Parathyroid adenoma (tissue), 2 donors: ENCODE results near the gene GRID2IP.
"Not testable (repeated sequence)": the region's sequence is repeated elsewhere in the genome, so short reads cannot be mapped to it uniquely, and the experiment has no call there.

Experiments
- H2AFZ ChIP-seq: fragments of 300-600 bp; sonication (generic); one replicate; pipeline ENCODE4 v1.7.0; 2017; ENCODE audit warnings: antibody characterized with exemption, mild to moderate bottlenecking
- H3K27ac ChIP-seq: fragments of 300-600 bp; sonication (generic); one replicate; pipeline ENCODE4 v1.7.0; 2017
- H3K27me3 ChIP-seq: fragments of 300-600 bp; sonication (generic); one replicate; pipeline ENCODE4 v1.7.0; 2017; ENCODE audit warnings: low read length; ENCODE audit not compliant: control insufficient read depth, insufficient read depth
- H3K36me3 ChIP-seq: fragments of 300-600 bp; sonication (generic); one replicate; pipeline ENCODE4 v1.7.0; 2017; ENCODE audit warnings: low read length; ENCODE audit not compliant: control insufficient read depth, insufficient read depth
- H3K4me1 ChIP-seq: fragments of 300-600 bp; sonication (generic); one replicate; pipeline ENCODE4 v1.7.0; 2017; ENCODE audit warnings: control low read depth
- H3K4me2 ChIP-seq: fragments of 300-600 bp; sonication (generic); one replicate; pipeline ENCODE4 v1.7.0; 2017; ENCODE audit warnings: low read length
- H3K4me3 ChIP-seq: fragments of 300-600 bp; sonication (generic); one replicate; pipeline ENCODE4 v1.7.0; 2017; ENCODE audit warnings: low read depth, low read length
- H3K79me2 ChIP-seq: fragments of 300-600 bp; sonication (generic); one replicate; pipeline ENCODE4 v1.7.0; 2017; ENCODE audit warnings: control low read depth
- H3K9ac ChIP-seq: fragments of 300-600 bp; sonication (generic); one replicate; pipeline ENCODE4 v1.7.0; 2017; ENCODE audit warnings: mild to moderate bottlenecking
- H3K9me3 ChIP-seq: fragments of 300-600 bp; sonication (generic); one replicate; pipeline ENCODE4 v1.7.0; 2017; ENCODE audit warnings: low read length; ENCODE audit not compliant: control insufficient read depth
- TF ChIP-seq, protein P1 (sequence below): fragments of 300-600 bp; sonication (generic); IDR thresholded peaks from one replicate; pipeline ENCODE4 v1.7.0; 2017; ENCODE audit warnings: antibody characterized with exemption, mild to moderate bottlenecking
- donor health status: primary hyperparathyroidism.

The GRID2IP gene

DNA sequence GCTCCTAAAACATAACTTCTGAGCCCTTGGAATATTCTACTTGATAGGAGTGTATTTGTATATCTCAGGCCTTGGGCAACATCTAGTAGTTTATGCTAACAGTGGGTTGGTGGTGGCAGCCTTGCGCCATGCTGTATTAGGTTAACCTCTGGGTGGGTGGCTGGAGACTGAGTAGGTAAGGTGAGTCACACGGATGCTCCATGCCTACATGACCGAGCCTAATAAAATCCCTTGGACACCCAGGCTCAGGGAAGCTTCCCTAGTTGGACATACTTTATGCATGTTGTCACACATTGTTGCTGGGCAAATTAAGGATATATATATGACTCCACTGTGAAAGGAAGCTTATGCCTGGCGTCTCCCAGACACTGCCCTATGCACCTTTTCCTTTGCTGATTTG, 97.5 kb downstream of the GRID2IP start:
- Histone ChIP-seq H3K79me2 (no peaks in the 10 kb centered on the region), H2AFZ (no peak overlapping the region), H3K27me3 (no peaks in the 10 kb centered on the region), H3K4me2 (no peak overlapping the region), H3K4me1 (no peaks in the 10 kb centered on the region), H3K9ac (no peak overlapping the region), H3K36me3 (no peaks in the 10 kb centered on the region), H3K27ac (no peak overlapping the region), H3K9me3 (no peaks in the 10 kb centered on the region), H3K4me3 (no peak overlapping the region)
- TF ChIP-seq, protein P1, sequence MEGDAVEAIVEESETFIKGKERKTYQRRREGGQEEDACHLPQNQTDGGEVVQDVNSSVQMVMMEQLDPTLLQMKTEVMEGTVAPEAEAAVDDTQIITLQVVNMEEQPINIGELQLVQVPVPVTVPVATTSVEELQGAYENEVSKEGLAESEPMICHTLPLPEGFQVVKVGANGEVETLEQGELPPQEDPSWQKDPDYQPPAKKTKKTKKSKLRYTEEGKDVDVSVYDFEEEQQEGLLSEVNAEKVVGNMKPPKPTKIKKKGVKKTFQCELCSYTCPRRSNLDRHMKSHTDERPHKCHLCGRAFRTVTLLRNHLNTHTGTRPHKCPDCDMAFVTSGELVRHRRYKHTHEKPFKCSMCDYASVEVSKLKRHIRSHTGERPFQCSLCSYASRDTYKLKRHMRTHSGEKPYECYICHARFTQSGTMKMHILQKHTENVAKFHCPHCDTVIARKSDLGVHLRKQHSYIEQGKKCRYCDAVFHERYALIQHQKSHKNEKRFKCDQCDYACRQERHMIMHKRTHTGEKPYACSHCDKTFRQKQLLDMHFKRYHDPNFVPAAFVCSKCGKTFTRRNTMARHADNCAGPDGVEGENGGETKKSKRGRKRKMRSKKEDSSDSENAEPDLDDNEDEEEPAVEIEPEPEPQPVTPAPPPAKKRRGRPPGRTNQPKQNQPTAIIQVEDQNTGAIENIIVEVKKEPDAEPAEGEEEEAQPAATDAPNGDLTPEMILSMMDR: no peak

DNA sequence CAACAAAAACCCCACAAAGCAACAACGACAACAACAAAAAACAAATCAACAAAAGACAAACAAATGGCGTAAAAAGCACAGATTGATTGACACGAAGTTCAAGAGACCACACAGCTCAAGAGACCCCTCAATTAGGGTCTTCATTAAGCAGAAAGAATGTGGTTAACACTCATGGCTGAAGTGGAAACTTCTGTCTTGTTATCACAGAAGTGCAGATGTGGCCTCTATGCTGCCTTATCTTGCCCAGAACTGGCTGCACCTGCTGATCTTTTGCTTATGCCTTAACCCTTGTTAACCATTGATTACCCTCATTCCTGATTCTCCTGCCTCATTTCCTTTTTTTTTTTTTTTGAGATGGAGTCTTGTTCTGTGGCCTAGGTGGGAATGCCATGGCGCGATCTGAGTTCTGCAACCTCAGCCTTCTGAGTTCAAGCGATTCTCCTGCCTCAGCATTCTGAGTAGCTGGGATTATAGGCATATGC, 100.0 kb downstream of the GRID2IP start:
- H3K9me3 ChIP-seq: no peaks in the 10 kb centered on the region
- no peak overlapping the region for H3K9ac ChIP-seq
- no peak overlapping the region for H3K27ac ChIP-seq
- H3K4me2 ChIP-seq: no peak overlapping the region
- no peaks in the 10 kb centered on the region for H3K79me2 ChIP-seq
- no peaks in the 10 kb centered on the region for H3K36me3 ChIP-seq
- no peaks in the 10 kb centered on the region for H3K4me1 ChIP-seq
- H3K4me3 ChIP-seq: no peak overlapping the region
- no peak overlapping the region for H2AFZ ChIP-seq
- H3K27me3 ChIP-seq: no peaks in the 10 kb centered on the region
- TF ChIP-seq, protein P1: no peak

DNA sequence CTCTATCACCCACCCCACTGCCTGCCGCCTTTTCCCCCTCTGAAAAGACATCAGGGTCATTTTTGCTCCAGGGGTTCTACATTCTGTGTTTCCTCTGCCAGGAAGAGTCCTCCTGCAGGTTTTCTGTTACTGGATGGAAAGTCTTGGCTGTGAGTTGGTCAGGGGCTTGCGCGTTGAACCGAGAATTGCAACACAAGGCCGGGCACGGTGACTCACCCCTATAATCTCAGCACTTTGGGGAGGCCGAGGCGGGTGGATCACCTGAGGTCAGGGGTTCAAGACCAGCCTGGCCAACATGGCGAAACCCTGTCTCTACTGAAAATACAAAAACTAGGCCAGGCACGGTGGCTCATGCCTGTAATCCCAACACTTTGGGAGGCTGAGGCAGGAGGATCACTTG, 100.7 kb downstream of the GRID2IP start:
- H3K4me3 ChIP-seq, H3K4me2 ChIP-seq, H3K27ac ChIP-seq, H3K9ac ChIP-seq, H3K36me3 ChIP-seq, H2AFZ ChIP-seq, H3K9me3 ChIP-seq, H3K4me1 ChIP-seq, H3K27me3 ChIP-seq, H3K79me2 ChIP-seq: not testable (repeated sequence)

DNA sequence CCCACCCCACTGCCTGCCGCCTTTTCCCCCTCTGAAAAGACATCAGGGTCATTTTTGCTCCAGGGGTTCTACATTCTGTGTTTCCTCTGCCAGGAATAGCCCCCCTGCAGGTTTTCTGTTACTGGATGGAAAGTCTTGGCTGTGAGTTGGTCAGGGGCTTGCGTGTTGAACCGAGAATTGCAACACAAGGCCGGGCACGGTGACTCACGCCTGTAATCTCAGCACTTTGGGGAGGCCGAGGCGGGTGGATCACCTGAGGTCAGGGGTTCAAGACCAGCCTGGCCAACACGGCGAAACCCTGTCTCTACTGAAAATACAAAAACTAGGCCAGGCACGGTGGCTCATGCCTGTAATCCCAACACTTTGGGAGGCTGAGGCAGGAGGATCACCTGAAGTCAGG, 101.4 kb downstream of the GRID2IP start:
- H3K79me2 ChIP-seq, H3K4me1 ChIP-seq, H2AFZ ChIP-seq, H3K27ac ChIP-seq, H3K4me2 ChIP-seq, H3K27me3 ChIP-seq, H3K4me3 ChIP-seq, H3K9ac ChIP-seq, H3K9me3 ChIP-seq, H3K36me3 ChIP-seq: not testable (repeated sequence)

DNA sequence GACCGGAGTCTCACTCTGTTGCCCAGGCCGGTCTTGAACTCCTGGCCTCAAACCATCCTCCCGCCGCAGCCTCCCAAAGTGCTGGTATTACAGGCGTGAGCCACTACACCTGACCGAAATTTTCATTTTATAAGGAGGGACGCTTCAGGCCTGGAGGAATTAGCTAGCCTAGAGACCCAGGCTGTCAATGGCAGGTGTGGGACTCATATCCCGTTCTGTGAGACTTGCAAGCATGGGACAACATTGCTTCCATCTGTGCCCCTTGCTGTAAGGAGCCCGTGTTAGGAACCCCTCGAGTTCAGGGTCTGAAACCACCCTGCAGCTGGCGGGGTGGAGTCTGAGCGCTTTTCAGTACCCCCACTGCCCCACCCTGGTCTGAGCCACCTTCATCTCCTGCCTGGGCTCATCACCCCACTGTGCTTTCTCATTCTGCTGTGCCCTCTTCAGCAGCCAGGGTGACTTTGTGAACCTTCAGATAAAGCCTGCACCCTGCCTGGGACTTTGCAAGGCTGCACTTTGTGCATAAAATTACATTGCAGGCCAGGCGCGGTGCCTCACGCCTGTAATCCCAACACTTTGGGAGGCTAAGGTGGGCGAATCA, 102.2 kb downstream of the GRID2IP start:
- Histone ChIP-seq H3K79me2 (peaks cover 5% of the 10 kb centered on the region), H3K27me3 (no peaks in the 10 kb centered on the region), H3K9ac (no peak overlapping the region), H2AFZ (no peak overlapping the region), H3K27ac (no peak overlapping the region), H3K36me3 (no peaks in the 10 kb centered on the region), H3K4me2 (no peak overlapping the region), H3K9me3 (no peaks in the 10 kb centered on the region), H3K4me1 (no peaks in the 10 kb centered on the region), H3K4me3 (no peak overlapping the region)
- TF ChIP-seq, protein P1: no peak
